ENCODE data around the gene PCGF2.

PCGF2 gene

DNA sequence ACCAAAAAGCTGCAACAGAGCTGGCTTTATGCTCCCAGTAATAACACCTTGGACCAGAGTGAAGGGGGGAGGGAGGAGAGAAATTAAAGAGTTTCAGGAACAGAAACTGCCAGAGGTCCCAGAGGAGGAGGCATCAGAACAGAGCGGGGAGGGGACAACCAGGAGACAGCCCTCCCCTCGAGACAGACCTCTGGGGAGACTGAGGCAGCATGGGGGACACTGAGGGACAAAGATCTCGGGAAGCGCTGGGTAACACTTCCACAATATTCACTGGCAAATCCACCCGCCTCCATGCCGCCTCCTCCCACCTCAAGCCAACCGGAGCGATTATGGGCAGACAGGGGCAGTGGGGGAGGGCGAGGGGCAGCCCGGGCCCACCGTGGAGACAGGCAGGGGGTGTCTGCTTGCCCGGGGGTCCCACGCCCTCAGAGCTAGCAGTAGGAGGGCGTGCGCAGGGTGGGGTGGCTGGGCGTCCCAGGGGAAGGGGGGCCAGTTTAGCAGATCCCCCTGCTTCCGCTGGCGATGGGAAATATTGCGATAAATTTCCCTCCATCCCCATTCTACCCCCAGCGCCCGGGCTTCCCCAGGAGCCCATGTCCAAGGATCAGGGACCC, 1.2 kb downstream of the PCGF2 start:
- peaks cover 14 to 73% (median 67%) of the 10 kb centered on the region in 5 donors for H3K4me1 ChIP-seq (ENCODE audit: control insufficient read depth in 5 of 5, insufficient read depth in 5 of 5, low read length in 5 of 5)
- H3K9ac ChIP-seq (ENCODE audit: low read length in 5 of 5), result peak overlapping the region in 3 of 5 donors; percentile 30 to 68 (median 52)

DNA sequence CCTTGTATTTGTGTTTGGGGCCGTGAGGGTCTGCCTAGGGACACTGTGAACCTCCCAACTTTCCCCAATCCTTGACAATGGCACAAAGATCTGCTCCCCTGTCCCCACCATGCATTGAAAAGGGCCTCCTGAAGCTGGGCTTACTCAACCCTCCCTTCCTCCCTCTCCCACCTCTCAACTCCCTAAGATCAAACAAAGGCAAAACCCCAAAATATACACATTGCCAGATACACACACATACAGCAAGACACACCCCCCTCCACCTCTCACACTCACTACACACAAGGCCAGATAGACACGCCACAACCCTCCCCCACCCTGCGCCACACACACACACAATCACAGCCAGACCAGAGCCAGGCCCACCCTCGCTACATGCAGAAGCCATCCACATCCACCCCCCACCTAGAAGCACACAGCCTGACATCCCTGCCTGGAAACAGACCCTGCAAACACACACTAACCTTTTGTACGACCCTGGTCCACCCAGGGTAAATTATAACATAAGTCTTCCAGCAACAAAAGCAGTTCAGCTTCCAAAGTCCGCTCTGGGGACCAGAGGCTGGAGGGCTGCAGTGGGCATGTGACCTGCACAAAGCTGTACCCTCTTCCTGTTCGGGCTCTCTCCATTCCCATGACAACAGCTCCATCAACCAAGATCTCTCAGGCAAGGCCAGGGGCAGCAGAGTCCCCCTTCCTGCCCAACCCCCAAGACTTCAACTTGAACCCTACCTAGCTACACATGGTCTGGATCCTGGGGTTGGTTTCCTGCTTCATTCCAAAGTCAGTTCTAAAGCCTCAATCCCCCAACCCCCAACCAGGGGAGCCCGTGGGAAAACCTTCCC, 1.9 kb downstream of the PCGF2 start:
- Histone ChIP-seq H3K4me3 (ENCODE audit: low read depth in 1 of 5, low read length in 5 of 5) (peak overlapping the region in 4 of 5 donors; percentile 55 to 94 (median 78)), H3K9ac (ENCODE audit: low read length in 5 of 5) (peak overlapping the region in 2 of 5 donors; percentile 52 to 68), H3K36me3 (ENCODE audit: control insufficient read depth in 5 of 5, insufficient read depth in 5 of 5, low read length in 5 of 5) (no peaks in the 10 kb centered on the region), H3K27me3 (ENCODE audit: control insufficient read depth in 5 of 5, insufficient read depth in 4 of 5, low read length in 5 of 5) (peaks cover 0 to 25% (median 6%) of the 10 kb centered on the region in 5 donors), H3K4me1 (ENCODE audit: control insufficient read depth in 5 of 5, insufficient read depth in 5 of 5, low read length in 5 of 5) (peaks cover 12 to 75% (median 66%) of the 10 kb centered on the region in 5 donors), H3K27ac (ENCODE audit: low read depth, low read length) (peak overlapping the region; percentile 62), H3K9me3 (ENCODE audit: control insufficient read depth in 5 of 5, low read length in 5 of 5) (no peaks in the 10 kb centered on the region)

More for the DNA sequence above, 1.2 kb downstream of the PCGF2 start:
- Histone ChIP-seq H3K36me3 (ENCODE audit: control insufficient read depth in 5 of 5, insufficient read depth in 5 of 5, low read length in 5 of 5) (no peaks in the 10 kb centered on the region), H3K9me3 (ENCODE audit: control insufficient read depth in 5 of 5, low read length in 5 of 5) (no peaks in the 10 kb centered on the region), H3K4me3 (ENCODE audit: low read depth in 1 of 5, low read length in 5 of 5) (peak overlapping the region; percentile 25 to 94 (median 72)), H3K27ac (ENCODE audit: low read depth, low read length) (peak overlapping the region; percentile 62), H3K27me3 (ENCODE audit: control insufficient read depth in 5 of 5, insufficient read depth in 4 of 5, low read length in 5 of 5) (peaks cover 0 to 25% (median 6%) of the 10 kb centered on the region in 5 donors)

GRCh38 chr17:38745545-38745944, 2.6 kb downstream of the PCGF2 start:
- Histone ChIP-seq H3K9me3 (ENCODE audit: control insufficient read depth in 5 of 5, low read length in 5 of 5) (no peaks in the 10 kb centered on the region), H3K4me1 (ENCODE audit: control insufficient read depth in 5 of 5, insufficient read depth in 5 of 5, low read length in 5 of 5) (peaks cover 10 to 73% (median 59%) of the 10 kb centered on the region in 5 donors), H3K27ac (ENCODE audit: low read depth, low read length) (no peak overlapping the region), H3K36me3 (ENCODE audit: control insufficient read depth in 5 of 5, insufficient read depth in 5 of 5, low read length in 5 of 5) (no peaks in the 10 kb centered on the region), H3K9ac (ENCODE audit: low read length in 5 of 5) (peak overlapping the region in 1 of 5 donors; percentile 26), H3K27me3 (ENCODE audit: control insufficient read depth in 5 of 5, insufficient read depth in 4 of 5, low read length in 5 of 5) (peaks cover 0 to 25% (median 6%) of the 10 kb centered on the region in 5 donors), H3K4me3 (ENCODE audit: low read depth in 1 of 5, low read length in 5 of 5) (no peak overlapping the region)

DNA sequence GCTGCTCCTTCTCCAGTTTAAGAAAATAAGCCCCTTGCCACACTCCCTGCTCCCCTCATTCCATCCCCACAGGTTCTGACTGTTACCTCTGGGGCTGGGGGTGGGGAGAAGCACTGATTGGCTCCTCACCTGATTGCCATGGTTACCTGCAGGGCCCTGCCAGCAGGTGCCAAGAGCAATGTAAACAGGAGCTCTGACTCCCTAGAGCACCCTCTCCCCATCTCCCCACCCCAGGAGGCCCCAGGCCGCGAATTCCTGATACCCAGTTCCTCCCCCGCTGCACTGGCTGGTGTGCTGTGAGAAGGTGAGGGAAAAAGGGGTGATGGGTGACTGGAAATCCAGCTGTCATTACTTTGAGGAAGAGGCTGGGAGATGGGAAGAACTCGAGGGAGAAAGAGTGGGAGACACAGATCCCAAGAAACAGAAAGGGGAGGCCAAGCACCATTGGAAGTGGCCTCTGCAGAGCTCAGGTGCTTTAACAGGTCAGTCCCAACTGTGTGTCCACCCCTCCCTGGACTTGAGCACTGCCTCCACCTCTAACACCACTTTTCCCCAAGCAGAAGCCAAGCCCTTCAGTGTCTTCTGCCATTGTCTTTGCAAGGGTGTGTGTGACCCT, 4.5 kb downstream of the PCGF2 start:
- peaks cover 0 to 15% (median 14%) of the 10 kb centered on the region in 5 donors for H3K36me3 ChIP-seq (ENCODE audit: control insufficient read depth in 5 of 5, insufficient read depth in 5 of 5, low read length in 5 of 5)
- no peak overlapping the region for H3K27ac ChIP-seq (ENCODE audit: low read depth, low read length)
- peaks cover 8 to 54% (median 40%) of the 10 kb centered on the region in 5 donors for H3K4me1 ChIP-seq (ENCODE audit: control insufficient read depth in 5 of 5, insufficient read depth in 5 of 5, low read length in 5 of 5)
- no peaks in the 10 kb centered on the region for H3K9me3 ChIP-seq (ENCODE audit: control insufficient read depth in 5 of 5, low read length in 5 of 5)
- H3K27me3 ChIP-seq (ENCODE audit: control insufficient read depth in 5 of 5, insufficient read depth in 4 of 5, low read length in 5 of 5), result peaks cover 0 to 17% (median 6%) of the 10 kb centered on the region in 5 donors
- no peak overlapping the region for H3K9ac ChIP-seq (ENCODE audit: low read length in 5 of 5)
- no peak overlapping the region for H3K4me3 ChIP-seq (ENCODE audit: low read depth in 1 of 5, low read length in 5 of 5)

GRCh38 chr17:38742411-38743308, 5.5 kb downstream of the PCGF2 start:
- H3K9ac ChIP-seq (ENCODE audit: low read length in 5 of 5), result peak overlapping the region in 1 of 5 donors; percentile 46
- no peak overlapping the region for H3K4me3 ChIP-seq (ENCODE audit: low read depth in 1 of 5, low read length in 5 of 5)
- peaks cover 8 to 48% (median 33%) of the 10 kb centered on the region in 5 donors for H3K4me1 ChIP-seq (ENCODE audit: control insufficient read depth in 5 of 5, insufficient read depth in 5 of 5, low read length in 5 of 5)

GRCh38 chr17:38741921-38742410, 6.2 kb downstream of the PCGF2 start:
- peaks cover 0 to 28% (median 23%) of the 10 kb centered on the region in 5 donors for H3K36me3 ChIP-seq (ENCODE audit: control insufficient read depth in 5 of 5, insufficient read depth in 5 of 5, low read length in 5 of 5)
- H3K27me3 ChIP-seq (ENCODE audit: control insufficient read depth in 5 of 5, insufficient read depth in 4 of 5, low read length in 5 of 5), result peaks cover 0 to 12% (median 6%) of the 10 kb centered on the region in 5 donors
- no peak overlapping the region for H3K4me3 ChIP-seq (ENCODE audit: low read depth in 1 of 5, low read length in 5 of 5)
- peak overlapping the region; percentile 41 for H3K27ac ChIP-seq (ENCODE audit: low read depth, low read length)
- peaks cover 8 to 44% (median 28%) of the 10 kb centered on the region in 5 donors for H3K4me1 ChIP-seq (ENCODE audit: control insufficient read depth in 5 of 5, insufficient read depth in 5 of 5, low read length in 5 of 5)
- H3K9me3 ChIP-seq (ENCODE audit: control insufficient read depth in 5 of 5, low read length in 5 of 5), result no peaks in the 10 kb centered on the region
- peak overlapping the region in 1 of 5 donors; percentile 46 for H3K9ac ChIP-seq (ENCODE audit: low read length in 5 of 5)

More at GRCh38 chr17:38742411-38743308, 5.5 kb downstream of the PCGF2 start:
- Histone ChIP-seq H3K9me3 (ENCODE audit: control insufficient read depth in 5 of 5, low read length in 5 of 5) (no peaks in the 10 kb centered on the region), H3K27ac (ENCODE audit: low read depth, low read length) (peak overlapping the region; percentile 41), H3K27me3 (ENCODE audit: control insufficient read depth in 5 of 5, insufficient read depth in 4 of 5, low read length in 5 of 5) (peaks cover 0 to 13% (median 6%) of the 10 kb centered on the region in 5 donors), H3K36me3 (ENCODE audit: control insufficient read depth in 5 of 5, insufficient read depth in 5 of 5, low read length in 5 of 5) (peaks cover 0 to 23% (median 22%) of the 10 kb centered on the region in 5 donors)

GRCh38 chr17:38741461-38741860, 6.7 kb downstream of the PCGF2 start:
- Histone ChIP-seq H3K27ac (ENCODE audit: low read depth, low read length) (no peak overlapping the region), H3K27me3 (ENCODE audit: control insufficient read depth in 5 of 5, insufficient read depth in 4 of 5, low read length in 5 of 5) (peaks cover 0 to 9% (median 3%) of the 10 kb centered on the region in 5 donors), H3K36me3 (ENCODE audit: control insufficient read depth in 5 of 5, insufficient read depth in 5 of 5, low read length in 5 of 5) (peaks cover 0 to 30% (median 23%) of the 10 kb centered on the region in 5 donors), H3K4me1 (ENCODE audit: control insufficient read depth in 5 of 5, insufficient read depth in 5 of 5, low read length in 5 of 5) (peaks cover 7 to 39% (median 23%) of the 10 kb centered on the region in 5 donors), H3K9ac (ENCODE audit: low read length in 5 of 5) (no peak overlapping the region), H3K9me3 (ENCODE audit: control insufficient read depth in 5 of 5, low read length in 5 of 5) (no peaks in the 10 kb centered on the region), H3K4me3 (ENCODE audit: low read depth in 1 of 5, low read length in 5 of 5) (no peak overlapping the region)

- Histone ChIP-seq H3K4me1 (ENCODE audit: control insufficient read depth in 5 of 5, insufficient read depth in 5 of 5, low read length in 5 of 5) (peaks cover 6 to 33% (median 17%) of the 10 kb centered on the region in 5 donors), H3K9me3 (ENCODE audit: control insufficient read depth in 5 of 5, low read length in 5 of 5) (no peaks in the 10 kb centered on the region), H3K36me3 (ENCODE audit: control insufficient read depth in 5 of 5, insufficient read depth in 5 of 5, low read length in 5 of 5) (peaks cover 0 to 35% (median 25%) of the 10 kb centered on the region in 5 donors), H3K27ac (ENCODE audit: low read depth, low read length) (no peak overlapping the region), H3K9ac (ENCODE audit: low read length in 5 of 5) (no peak overlapping the region), H3K27me3 (ENCODE audit: control insufficient read depth in 5 of 5, insufficient read depth in 4 of 5, low read length in 5 of 5) (peaks cover 0 to 2% (median 0%) of the 10 kb centered on the region in 5 donors), H3K4me3 (ENCODE audit: low read depth in 1 of 5, low read length in 5 of 5) (no peak overlapping the region)
Observed at GRCh38 chr17:38740806-38741205, 7.3 kb downstream of the PCGF2 start.

DNA sequence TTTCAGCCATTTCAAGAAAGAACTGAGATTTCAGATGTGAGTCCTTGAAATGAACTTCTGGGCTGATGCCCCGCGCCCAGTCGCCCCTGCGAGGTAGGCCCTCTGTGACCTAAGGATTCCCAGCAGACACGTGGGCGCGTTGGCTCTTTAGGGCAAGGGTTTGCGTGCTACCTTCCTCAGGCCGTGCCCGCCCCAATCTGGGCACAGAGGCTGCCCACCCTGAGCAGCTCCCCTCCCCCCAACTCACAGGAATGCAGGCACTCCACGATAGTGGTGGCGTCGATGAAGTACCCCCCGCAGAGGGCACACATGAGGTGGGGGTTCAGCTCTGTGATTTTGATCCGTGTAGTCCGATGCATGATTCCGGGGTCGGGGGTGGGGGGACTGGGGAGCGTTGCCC, 8.1 kb downstream of the PCGF2 start:
- no peak overlapping the region for H3K4me3 ChIP-seq (ENCODE audit: low read depth in 1 of 5, low read length in 5 of 5)
- H3K27me3 ChIP-seq (ENCODE audit: control insufficient read depth in 5 of 5, insufficient read depth in 4 of 5, low read length in 5 of 5), result no peaks in the 10 kb centered on the region
- peaks cover 6 to 34% (median 20%) of the 10 kb centered on the region in 5 donors for H3K4me1 ChIP-seq (ENCODE audit: control insufficient read depth in 5 of 5, insufficient read depth in 5 of 5, low read length in 5 of 5)
- no peak overlapping the region for H3K9ac ChIP-seq (ENCODE audit: low read length in 5 of 5)
- H3K27ac ChIP-seq (ENCODE audit: low read depth, low read length), result no peak overlapping the region
- H3K9me3 ChIP-seq (ENCODE audit: control insufficient read depth in 5 of 5, low read length in 5 of 5), result no peaks in the 10 kb centered on the region
- H3K36me3 ChIP-seq (ENCODE audit: control insufficient read depth in 5 of 5, insufficient read depth in 5 of 5, low read length in 5 of 5), result peaks cover 0 to 39% (median 28%) of the 10 kb centered on the region in 5 donors

Data from subcutaneous abdominal adipose tissue (tissue), 5 donors.